GM12878 (cell line): Measurements from ENCODE around the gene PLD4. TPM values are rescaled to one million over a fixed set of nuclear protein-coding genes. Genes with fewer than 3 reads are reported as not detected.

Experiments used
- ATAC-seq: fragments of 200-7000 bp; cut with Tn5 transposase; 3 replicates; pipeline ENCODE4 v1.9.1; 2020; ENCODE audit warnings: mild to moderate bottlenecking, moderate library complexity
- BruUV-seq: library from RNA; stranded (reverse); fragments of 400-500 nt; replicated peaks from 2 replicates; lab custom pipeline; 2021; lab: Mats Ljungman, UMichigan
- CTCF ChIA-PET: fragments of 300-600 bp; sonication (Branson Sonifier 250); formaldehyde crosslinking; extraction: SDS; loops from one replicate; lab custom pipeline; 2021; ENCODE audit warnings: inconsistent platforms; lab: Yijun Ruan, JAX
- POLR2A ChIA-PET: fragments of 350-600 bp; formaldehyde crosslinking; extraction: SDS; loops from one replicate; lab custom pipeline; 2021; ENCODE audit warnings: inconsistent platforms; lab: Charles Lee
- RAD21 ChIA-PET: fragments of 300-600 bp; sonication (Branson Sonifier 250); formaldehyde crosslinking; loops from one replicate; lab custom pipeline; 2023; ENCODE audit warnings: antibody characterized with exemption; ENCODE audit not compliant: unreplicated experiment; lab: Charles Lee
- SMC1A ChIA-PET: fragments of 300-600 bp; sonication (Branson Sonifier 250); formaldehyde crosslinking; loops from one replicate; lab custom pipeline; 2023; ENCODE audit not compliant: unreplicated experiment, uncharacterized antibody; lab: Charles Lee
- DNase-seq: peaks from one replicate; pipeline ENCODE4 v3.0.0-alpha.2; 2011; ENCODE audit warnings: low read depth, low spot score
- FAIRE-seq: peaks from 3 replicates; lab custom pipeline; 2011; peaks lifted over from hg19 to GRCh38; lab: Jason Lieb, UNC
- H2AFZ ChIP-seq: 2 replicates; pipeline ENCODE4 v1.6.0; 2011; ENCODE audit warnings: low read depth, low read length, control low read depth; ENCODE audit not compliant: control insufficient read depth
- H3K27ac ChIP-seq: 2 replicates; pipeline ENCODE4 v1.5.1; 2011; ENCODE audit warnings: control low read depth; ENCODE audit not compliant: control insufficient read depth, insufficient read depth
- H3K27me3 ChIP-seq, 2 experiments: replicated peaks in 1 of 2; 2 replicates each; pipeline versions ENCODE4 v1.6.0 to v1.6.1; 2011; ENCODE audit warnings: low read length in 1 of 2; ENCODE audit not compliant: control insufficient read depth in 2 of 2, insufficient read depth in 2 of 2
- H3K36me3 ChIP-seq, 2 experiments: 2 replicates each; pipeline ENCODE4 v1.5.1; 2011; ENCODE audit warnings: low read length in 1 of 2; ENCODE audit not compliant: control insufficient read depth in 2 of 2, insufficient read depth in 2 of 2
- H3K4me1 ChIP-seq: 2 replicates; pipeline ENCODE4 v1.6.1; 2011; ENCODE audit warnings: mild to moderate bottlenecking, low read length, moderate library complexity, mixed read lengths; ENCODE audit not compliant: control insufficient read depth, insufficient read depth
- H3K4me2 ChIP-seq: 2 replicates; pipeline ENCODE4 v1.6.0; 2011; ENCODE audit warnings: control low read depth; ENCODE audit not compliant: control insufficient read depth, insufficient read depth
- H3K4me3 ChIP-seq: fragments of 200-600 bp; sonication (generic); 2 replicates; pipeline ENCODE4 v1.5.1; 2016
- H3K79me2 ChIP-seq: 2 replicates; pipeline ENCODE4 v1.6.0; 2011; ENCODE audit warnings: low read length; ENCODE audit not compliant: control insufficient read depth, insufficient read depth
- H3K9ac ChIP-seq: 2 replicates; pipeline ENCODE4 v1.8.0; 2011; ENCODE audit warnings: low read length, control low read depth, mixed read lengths; ENCODE audit not compliant: control insufficient read depth, insufficient read depth
- H3K9me3 ChIP-seq: replicated peaks from 3 replicates; pipeline ENCODE4 v1.5.1; 2011; ENCODE audit warnings: mild to moderate bottlenecking, low read length; ENCODE audit not compliant: control insufficient read depth, insufficient read depth
- H4K20me1 ChIP-seq: 2 replicates; pipeline ENCODE4 v1.6.0; 2011; ENCODE audit not compliant: control insufficient read depth, insufficient read depth
- MEF2A ChIP-seq: IDR thresholded peaks from 2 replicates; pipeline ENCODE4 v1.6.1; 2011; ENCODE audit warnings: low read depth, mild to moderate bottlenecking, low read length, moderate library complexity; ENCODE audit not compliant: insufficient read depth
- RAD21 ChIP-seq: IDR thresholded peaks from 2 replicates; pipeline ENCODE4 v1.6.1; 2011; ENCODE audit warnings: mild to moderate bottlenecking, low read depth, low read length, moderate library complexity; ENCODE audit not compliant: insufficient read depth
- SMC3 ChIP-seq: IDR thresholded peaks from 2 replicates; pipeline ENCODE4 v1.6.1; 2011; ENCODE audit warnings: low read length, improper control_type of control experiment, borderline replicate concordance
- SRF ChIP-seq, 2 experiments: IDR thresholded peaks; 2 replicates each; pipeline ENCODE4 v1.6.1; 2011; ENCODE audit warnings: low read depth in 2 of 2, low read length in 2 of 2, mild to moderate bottlenecking in 1 of 2, moderate library complexity in 1 of 2
- TARDBP ChIP-seq: IDR thresholded peaks from 2 replicates; pipeline ENCODE4 v1.6.1; 2016; ENCODE audit warnings: borderline replicate concordance
- WGBS: methylation state at CpG from one replicate; pipeline ENCODE4 v1.1.6; 2016; ENCODE audit warnings: low lambda C conversion rate; ENCODE audit not compliant: insufficient replicate concordance, insufficient coverage; ENCODE audit errors: missing lambda C conversion rate; 5-methylcytosine and 5-hydroxymethylcytosine counted together
- in situ Hi-C: fragments of 300-500 bp; cut with MboI; formaldehyde crosslinking; loops from 9 replicates; pipeline ENCODE4 v1.14.3; 2018; ENCODE audit warnings: mixed read lengths
- intact Hi-C: fragments of 100-400 bp; cut with micrococcal nuclease; formaldehyde crosslinking; loops from one replicate; pipeline ENCODE4 v1.14.2; 2022; ENCODE audit not compliant: unreplicated experiment
- polyA plus RNA-seq, 11 experiments: library from polyadenylated mRNA; depleted of rRNA in 4 of 11; unstranded in 6 of 11; stranded (reverse) in 5 of 11; fragments of >200 nt; fragmentation: Nextera tagmentation in 4 of 11; fragmentation: Illumina TruSeq in 1 of 11; extraction: Ambion mirVana in 4 of 11; extraction: Trizol in 1 of 11; gene quantifications; 1 replicate in 1 of 11; 2 replicates in 10 of 11; pipeline versions ENCODE4 v1.2.1 to v1.2.3, GENCODE V29; 2011 to 2016; ENCODE audit warnings: inconsistent platforms in 2 of 11, missing spikeins in 2 of 11, low read depth in 1 of 11
- total RNA-seq, 4 experiments: library from RNA; depleted of rRNA in 3 of 4; stranded (reverse); fragments of >200 nt in 3 of 4; fragmentation: Illumina TruSeq in 1 of 4; extraction: Trizol in 1 of 4; gene quantifications; 2 replicates each; pipeline versions ENCODE4 v1.2.1 to v1.2.3, GENCODE V29; 2013 to 2021
- TF ChIP-seq, protein P1 (sequence below), 3 experiments: IDR thresholded peaks in 2 of 3; conservative IDR thresholded peaks in 1 of 3; 2 replicates each; pipeline ENCODE4 v1.5.1; 2011; ENCODE audit warnings: low read depth in 3 of 3, low read length in 3 of 3, mild to moderate bottlenecking in 3 of 3, control low read depth in 2 of 3, moderate library complexity in 2 of 3, inconsistent platforms in 1 of 3, mixed read lengths in 1 of 3; ENCODE audit not compliant: control insufficient read depth in 2 of 3, insufficient read depth in 1 of 3; ENCODE audit errors: extremely low read depth in 1 of 3

PLD4 gene
- total and polyA plus RNA-seq, 10 of the 15 experiments (the other 5 are each of a cell fraction or from before 2014, with no cell fraction given): 0.20 to 57.7 (median 9.9) TPM

DNA sequence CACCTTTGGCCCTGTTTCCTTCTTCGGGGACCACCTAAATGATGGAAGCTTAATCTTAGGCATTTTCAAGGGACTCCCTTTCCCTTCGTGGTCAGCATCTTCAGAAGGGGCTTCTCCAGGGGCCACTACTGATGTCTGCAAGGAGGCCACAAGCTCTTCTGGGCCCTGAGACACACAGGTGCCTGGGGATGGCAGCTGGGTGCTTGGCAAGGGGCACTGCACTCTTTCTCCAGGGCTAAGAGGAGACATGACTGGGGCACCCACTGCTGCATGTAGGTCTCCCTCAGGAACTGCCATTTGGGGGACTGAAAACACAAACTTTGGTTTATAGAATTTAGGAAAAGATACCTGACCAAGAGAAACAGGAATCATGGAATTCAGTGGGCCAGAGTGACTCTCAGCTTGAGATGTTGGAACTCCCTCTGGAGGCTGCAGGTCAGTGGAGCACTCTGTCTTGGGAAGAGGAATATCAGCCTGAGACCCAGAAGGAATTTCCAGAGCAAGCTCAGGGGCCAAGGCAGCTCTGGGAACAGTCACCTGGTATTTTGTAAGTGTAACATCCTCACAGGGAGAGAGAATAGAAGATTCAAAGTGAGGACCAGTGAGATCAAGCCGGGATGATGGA is 16.0 kb downstream of the PLD4 start:
- FAIRE-seq (no peak), ATAC-seq (no peak), DNase-seq (no peak)
- intact Hi-C loops (no loop called here), in situ Hi-C loops (no loop called here)
- CTCF ChIA-PET: interaction anchor here (1.0 to 1.5 kb wide), 2 partner anchors 41 to 175 kb away, joined by 3 read pairs; no protein-coding TSS in a partner anchor
- Histone ChIP-seq H3K27ac (no peak overlapping the region), H3K4me3 (no peak overlapping the region), H3K4me2 (no peak overlapping the region), H4K20me1 (no peaks in the 10 kb centered on the region; the same call in 1 of the 2 replicates), H2AFZ (no peak overlapping the region), H3K9me3 (no peaks in the 10 kb centered on the region), H3K4me1 (no peaks in the 10 kb centered on the region), H3K9ac (no peak overlapping the region), H3K27me3 (peaks cover 3 to 4% of the 10 kb centered on the region in 2 experiments; a peak in 2 of 4 replicates), H3K36me3 (no peaks in the 10 kb centered on the region), H3K79me2 (no peaks in the 10 kb centered on the region)
- WGBS: 45% methylated on average over 3 of the region's 3 CpGs
- POLR2A ChIA-PET: no interaction called here
- SMC1A ChIA-PET: no interaction called here
- BruUV-seq: no TSS peak
- RAD21 ChIA-PET: no interaction called here
- TF ChIP-seq, protein P1, sequence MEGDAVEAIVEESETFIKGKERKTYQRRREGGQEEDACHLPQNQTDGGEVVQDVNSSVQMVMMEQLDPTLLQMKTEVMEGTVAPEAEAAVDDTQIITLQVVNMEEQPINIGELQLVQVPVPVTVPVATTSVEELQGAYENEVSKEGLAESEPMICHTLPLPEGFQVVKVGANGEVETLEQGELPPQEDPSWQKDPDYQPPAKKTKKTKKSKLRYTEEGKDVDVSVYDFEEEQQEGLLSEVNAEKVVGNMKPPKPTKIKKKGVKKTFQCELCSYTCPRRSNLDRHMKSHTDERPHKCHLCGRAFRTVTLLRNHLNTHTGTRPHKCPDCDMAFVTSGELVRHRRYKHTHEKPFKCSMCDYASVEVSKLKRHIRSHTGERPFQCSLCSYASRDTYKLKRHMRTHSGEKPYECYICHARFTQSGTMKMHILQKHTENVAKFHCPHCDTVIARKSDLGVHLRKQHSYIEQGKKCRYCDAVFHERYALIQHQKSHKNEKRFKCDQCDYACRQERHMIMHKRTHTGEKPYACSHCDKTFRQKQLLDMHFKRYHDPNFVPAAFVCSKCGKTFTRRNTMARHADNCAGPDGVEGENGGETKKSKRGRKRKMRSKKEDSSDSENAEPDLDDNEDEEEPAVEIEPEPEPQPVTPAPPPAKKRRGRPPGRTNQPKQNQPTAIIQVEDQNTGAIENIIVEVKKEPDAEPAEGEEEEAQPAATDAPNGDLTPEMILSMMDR (IDR thresholded peaks at IDR 0.05 in 2 of 3, conservative IDR thresholded peaks at IDR 0.05 in 1 of 3; ENCODE audit: control insufficient read depth in 2 of 3, extremely low read depth in 1 of 3, insufficient read depth in 1 of 3, low read depth in 3 of 3, low read length in 3 of 3): peak in 2 of 3 experiments; percentile 14 to 17; a peak in 3 of 6 replicates
- TF ChIP-seq SMC3: peak; percentile 5; the same call in 1 of the 2 replicates
- no peak for TF ChIP-seq MEF2A
- TF ChIP-seq RAD21: peak; percentile 35; the same call in 1 of the 2 replicates
- TF ChIP-seq SRF (IDR thresholded peaks at IDR 0.05; ENCODE audit: low read depth in 2 of 2, low read length in 2 of 2): no peak
- no peak for TF ChIP-seq TARDBP
